Liver (tissue), 9 donors: Measurements from ENCODE around the gene C4orf36. TPM values are rescaled to one million over a fixed set of nuclear protein-coding genes. Genes with fewer than 3 reads are reported as not detected.

Experiments used
- DNase-seq: peaks from one replicate; pipeline ENCODE4 v3.0.0-alpha.2; 2017; ENCODE audit warnings: low spot score
- H3K27ac ChIP-seq, 2 donors: one replicate each; pipeline ENCODE4 v1.7.0; 2013; ENCODE audit warnings: inconsistent platforms in 2 of 2, low read length in 2 of 2, control low read depth in 1 of 2, low read depth in 1 of 2, mild to moderate bottlenecking in 1 of 2
- H3K27me3 ChIP-seq, 4 donors: one replicate each; pipeline versions ENCODE4 v1.6.1 to v1.7.0; 2013; ENCODE audit warnings: low read length in 3 of 4, inconsistent platforms in 1 of 4, mild to moderate bottlenecking in 1 of 4, moderate library complexity in 1 of 4; ENCODE audit not compliant: control insufficient read depth in 4 of 4, insufficient read depth in 4 of 4
- H3K36me3 ChIP-seq, 4 donors: one replicate each; pipeline versions ENCODE4 v1.6.1 to v1.7.0; 2013; ENCODE audit warnings: low read length in 3 of 4, mild to moderate bottlenecking in 3 of 4, low read depth in 1 of 4, moderate library complexity in 1 of 4; ENCODE audit not compliant: control insufficient read depth in 4 of 4, insufficient read depth in 3 of 4
- H3K4me1 ChIP-seq, 4 donors: one replicate each; pipeline versions ENCODE4 v1.6.1 to v1.7.0; 2013; ENCODE audit warnings: low read length in 3 of 4, mild to moderate bottlenecking in 3 of 4, moderate library complexity in 1 of 4; ENCODE audit not compliant: control insufficient read depth in 4 of 4, insufficient read depth in 4 of 4
- H3K4me3 ChIP-seq, 3 donors: one replicate each; pipeline versions ENCODE4 v1.6.1 to v1.7.0; 2013; ENCODE audit warnings: low read length in 3 of 3, control low read depth in 1 of 3, low read depth in 1 of 3, mild to moderate bottlenecking in 1 of 3
- H3K9ac ChIP-seq, 2 donors: one replicate each; pipeline ENCODE4 v1.7.0; 2013; ENCODE audit warnings: low read length in 2 of 2, mild to moderate bottlenecking in 2 of 2, moderate library complexity in 2 of 2, control low read depth in 1 of 2, low read depth in 1 of 2
- H3K9me3 ChIP-seq, 4 donors: one replicate each; pipeline versions ENCODE4 v1.6.1 to v1.7.0; 2013; ENCODE audit warnings: low read length in 3 of 4; ENCODE audit not compliant: control insufficient read depth in 4 of 4
- EGR1 ChIP-seq, 2 donors: IDR thresholded peaks; 2 replicates each; pipeline ENCODE4 v1.6.1; 2016 to 2018; ENCODE audit warnings: antibody characterized with exemption in 2 of 2, low read depth in 2 of 2
- FOXA1 ChIP-seq: IDR thresholded peaks from 2 replicates; pipeline ENCODE4 v1.6.1; 2016; ENCODE audit warnings: antibody characterized with exemption
- FOXA2 ChIP-seq: IDR thresholded peaks from 2 replicates; pipeline ENCODE4 v1.6.1; 2016; ENCODE audit warnings: antibody characterized with exemption
- GABPA ChIP-seq, 2 donors: IDR thresholded peaks in 1 of 2; conservative IDR thresholded peaks in 1 of 2; 2 replicates each; pipeline ENCODE4 v1.6.1; 2016; ENCODE audit warnings: antibody characterized with exemption in 2 of 2, mild to moderate bottlenecking in 1 of 2, moderate library complexity in 1 of 2
- HNF4A ChIP-seq, 2 donors: conservative IDR thresholded peaks; 2 replicates each; pipeline ENCODE4 v1.6.1; 2016; ENCODE audit warnings: antibody characterized with exemption in 2 of 2, mild to moderate bottlenecking in 2 of 2
- HNF4G ChIP-seq: IDR thresholded peaks from 2 replicates; pipeline ENCODE4 v1.6.1; 2016; ENCODE audit warnings: antibody characterized with exemption
- JUND ChIP-seq, 2 donors: IDR thresholded peaks; 2 replicates each; pipeline ENCODE4 v1.6.1; 2016; ENCODE audit warnings: antibody characterized with exemption in 2 of 2
- MAX ChIP-seq: IDR thresholded peaks from 2 replicates; pipeline ENCODE4 v1.6.1; 2016; ENCODE audit warnings: antibody characterized with exemption
- RAD21 ChIP-seq, 2 donors: IDR thresholded peaks; 2 replicates each; pipeline ENCODE4 v1.6.1; 2016; ENCODE audit warnings: antibody characterized with exemption in 2 of 2, mild to moderate bottlenecking in 2 of 2
- RXRA ChIP-seq, 2 donors: IDR thresholded peaks; 2 replicates each; pipeline ENCODE4 v1.6.1; 2017 to 2018; ENCODE audit warnings: antibody characterized with exemption in 2 of 2, mild to moderate bottlenecking in 1 of 2
- SP1 ChIP-seq: IDR thresholded peaks from 2 replicates; pipeline ENCODE4 v1.6.1; 2018; ENCODE audit warnings: antibody characterized with exemption, mild to moderate bottlenecking
- TAF1 ChIP-seq: conservative IDR thresholded peaks from 2 replicates; pipeline ENCODE4 v1.6.1; 2016; ENCODE audit warnings: antibody characterized with exemption, mild to moderate bottlenecking
- YY1 ChIP-seq: IDR thresholded peaks from 2 replicates; pipeline ENCODE4 v1.6.1; 2016; ENCODE audit warnings: antibody characterized with exemption, mild to moderate bottlenecking
- ZBTB33 ChIP-seq: IDR thresholded peaks from 2 replicates; pipeline ENCODE4 v1.6.1; 2016; ENCODE audit warnings: antibody characterized with exemption
- WGBS: extraction: QIAGEN DNeasy Blood & Tissue Kit; methylation state at CpG from one replicate; pipeline ENCODE4 v1.1.7; 2013; 5-methylcytosine and 5-hydroxymethylcytosine counted together
- polyA plus RNA-seq, 2 donors: library from polyadenylated mRNA; stranded (reverse) in 1 of 2; unstranded in 1 of 2; fragments of 200-250 nt in 1 of 2; fragments of >200 nt in 1 of 2; fragmentation: Nextera tagmentation in 1 of 2; extraction: Ambion mirVana in 1 of 2; gene quantifications; one replicate each; pipeline versions ENCODE4 v1.2.1 to v1.2.3, GENCODE V29; 2013 to 2015
- total RNA-seq, 2 donors: library from RNA; depleted of rRNA; stranded (reverse); fragments of >200 nt; gene quantifications; one replicate each; pipeline ENCODE4 v1.2.3, GENCODE V29; 2014
- TF ChIP-seq, protein P1 (sequence below): fragments of 150-350 bp; IDR thresholded peaks from 2 replicates; pipeline ENCODE4 v1.5.1; 2017; ENCODE audit warnings: improper control_type of control experiment, low read depth, low read length; ENCODE audit not compliant: missing input control
- TF ChIP-seq, protein P2 (sequence below): IDR thresholded peaks from 2 replicates; pipeline ENCODE4 v1.6.1; 2016; ENCODE audit warnings: antibody characterized with exemption
- TF ChIP-seq, protein P3 (sequence below): IDR thresholded peaks from 2 replicates; pipeline ENCODE4 v1.6.1; 2016; ENCODE audit warnings: antibody characterized with exemption, mild to moderate bottlenecking
- donor health status: healthy.
- donor health status: healthy.
- donor health status: healthy.
- donor health status: healthy.
- donor health status: healthy.

Gene C4orf36
- total and polyA plus RNA-seq, 4 donors = 0.09 TPM; not detected in 3

DNA sequence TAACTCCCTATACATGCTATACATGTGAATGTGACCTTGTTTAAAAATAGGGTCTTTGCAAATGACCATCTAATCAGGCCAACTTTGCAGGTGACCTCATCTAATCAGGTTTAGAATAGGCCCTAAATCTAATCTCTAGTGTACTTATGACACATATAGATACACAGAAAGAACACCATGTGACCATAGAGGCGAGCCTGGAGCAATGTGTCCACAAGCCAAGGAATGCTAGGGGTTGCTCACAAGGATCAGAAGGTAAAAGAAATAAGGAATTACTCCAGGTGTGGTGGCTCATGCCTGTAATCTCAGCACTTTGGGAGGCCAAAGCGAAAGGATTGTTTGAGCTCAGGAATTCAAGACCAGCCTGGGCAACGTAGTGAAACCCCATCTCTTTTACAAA, 9.6 kb upstream of the C4orf36 start:
- H3K4me1 ChIP-seq = peaks cover 0 to 3% (median 1%) of the 10 kb centered on the region in 4 donors
- 94% methylated on average over 3 of the region's 3 CpGs for WGBS
- no peak overlapping the region for H3K4me3 ChIP-seq
- no peak for DNase-seq
- H3K27me3 ChIP-seq = no peaks in the 10 kb centered on the region
- H3K9me3 ChIP-seq = no peaks in the 10 kb centered on the region
- no peak overlapping the region for H3K9ac ChIP-seq
- no peaks in the 10 kb centered on the region for H3K36me3 ChIP-seq
- no peak overlapping the region for H3K27ac ChIP-seq
- no peak for TF ChIP-seq HNF4A (conservative IDR thresholded peaks at IDR 0.05)
- no peak for TF ChIP-seq FOXA1
- no peak for TF ChIP-seq RAD21 (IDR thresholded peaks at IDR 0.05)
- TF ChIP-seq SP1 = no peak
- TF ChIP-seq GABPA (IDR thresholded peaks at IDR 0.05 in 1 of 2, conservative IDR thresholded peaks at IDR 0.05 in 1 of 2) = no peak
- TF ChIP-seq, protein P1, sequence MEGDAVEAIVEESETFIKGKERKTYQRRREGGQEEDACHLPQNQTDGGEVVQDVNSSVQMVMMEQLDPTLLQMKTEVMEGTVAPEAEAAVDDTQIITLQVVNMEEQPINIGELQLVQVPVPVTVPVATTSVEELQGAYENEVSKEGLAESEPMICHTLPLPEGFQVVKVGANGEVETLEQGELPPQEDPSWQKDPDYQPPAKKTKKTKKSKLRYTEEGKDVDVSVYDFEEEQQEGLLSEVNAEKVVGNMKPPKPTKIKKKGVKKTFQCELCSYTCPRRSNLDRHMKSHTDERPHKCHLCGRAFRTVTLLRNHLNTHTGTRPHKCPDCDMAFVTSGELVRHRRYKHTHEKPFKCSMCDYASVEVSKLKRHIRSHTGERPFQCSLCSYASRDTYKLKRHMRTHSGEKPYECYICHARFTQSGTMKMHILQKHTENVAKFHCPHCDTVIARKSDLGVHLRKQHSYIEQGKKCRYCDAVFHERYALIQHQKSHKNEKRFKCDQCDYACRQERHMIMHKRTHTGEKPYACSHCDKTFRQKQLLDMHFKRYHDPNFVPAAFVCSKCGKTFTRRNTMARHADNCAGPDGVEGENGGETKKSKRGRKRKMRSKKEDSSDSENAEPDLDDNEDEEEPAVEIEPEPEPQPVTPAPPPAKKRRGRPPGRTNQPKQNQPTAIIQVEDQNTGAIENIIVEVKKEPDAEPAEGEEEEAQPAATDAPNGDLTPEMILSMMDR = no peak
- TF ChIP-seq ZBTB33 = no peak
- no peak for TF ChIP-seq MAX
- TF ChIP-seq FOXA2 = no peak
- no peak for TF ChIP-seq HNF4G
- TF ChIP-seq TAF1 = no peak
- no peak for TF ChIP-seq YY1
- TF ChIP-seq, protein P2, sequence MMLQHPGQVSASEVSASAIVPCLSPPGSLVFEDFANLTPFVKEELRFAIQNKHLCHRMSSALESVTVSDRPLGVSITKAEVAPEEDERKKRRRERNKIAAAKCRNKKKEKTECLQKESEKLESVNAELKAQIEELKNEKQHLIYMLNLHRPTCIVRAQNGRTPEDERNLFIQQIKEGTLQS = no peak
- TF ChIP-seq, protein P3, sequence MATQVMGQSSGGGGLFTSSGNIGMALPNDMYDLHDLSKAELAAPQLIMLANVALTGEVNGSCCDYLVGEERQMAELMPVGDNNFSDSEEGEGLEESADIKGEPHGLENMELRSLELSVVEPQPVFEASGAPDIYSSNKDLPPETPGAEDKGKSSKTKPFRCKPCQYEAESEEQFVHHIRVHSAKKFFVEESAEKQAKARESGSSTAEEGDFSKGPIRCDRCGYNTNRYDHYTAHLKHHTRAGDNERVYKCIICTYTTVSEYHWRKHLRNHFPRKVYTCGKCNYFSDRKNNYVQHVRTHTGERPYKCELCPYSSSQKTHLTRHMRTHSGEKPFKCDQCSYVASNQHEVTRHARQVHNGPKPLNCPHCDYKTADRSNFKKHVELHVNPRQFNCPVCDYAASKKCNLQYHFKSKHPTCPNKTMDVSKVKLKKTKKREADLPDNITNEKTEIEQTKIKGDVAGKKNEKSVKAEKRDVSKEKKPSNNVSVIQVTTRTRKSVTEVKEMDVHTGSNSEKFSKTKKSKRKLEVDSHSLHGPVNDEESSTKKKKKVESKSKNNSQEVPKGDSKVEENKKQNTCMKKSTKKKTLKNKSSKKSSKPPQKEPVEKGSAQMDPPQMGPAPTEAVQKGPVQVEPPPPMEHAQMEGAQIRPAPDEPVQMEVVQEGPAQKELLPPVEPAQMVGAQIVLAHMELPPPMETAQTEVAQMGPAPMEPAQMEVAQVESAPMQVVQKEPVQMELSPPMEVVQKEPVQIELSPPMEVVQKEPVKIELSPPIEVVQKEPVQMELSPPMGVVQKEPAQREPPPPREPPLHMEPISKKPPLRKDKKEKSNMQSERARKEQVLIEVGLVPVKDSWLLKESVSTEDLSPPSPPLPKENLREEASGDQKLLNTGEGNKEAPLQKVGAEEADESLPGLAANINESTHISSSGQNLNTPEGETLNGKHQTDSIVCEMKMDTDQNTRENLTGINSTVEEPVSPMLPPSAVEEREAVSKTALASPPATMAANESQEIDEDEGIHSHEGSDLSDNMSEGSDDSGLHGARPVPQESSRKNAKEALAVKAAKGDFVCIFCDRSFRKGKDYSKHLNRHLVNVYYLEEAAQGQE = no peak
- TF ChIP-seq RXRA (IDR thresholded peaks at IDR 0.05) = no peak
- TF ChIP-seq JUND (IDR thresholded peaks at IDR 0.05) = no peak

GRCh38 chr4:86898562-86898961, 6.3 kb upstream of the C4orf36 start:
- Histone ChIP-seq H3K27me3 (no peaks in the 10 kb centered on the region), H3K4me3 (no peak overlapping the region), H3K27ac (no peak overlapping the region), H3K9ac (no peak overlapping the region), H3K9me3 (no peaks in the 10 kb centered on the region), H3K36me3 (no peaks in the 10 kb centered on the region), H3K4me1 (no peaks in the 10 kb centered on the region)
- DNase-seq = no peak
- 85% methylated on average over 4 of the region's 4 CpGs for WGBS
- TF ChIP-seq EGR1 (IDR thresholded peaks at IDR 0.05; ENCODE audit: low read depth in 2 of 2) (no peak), MAX (no peak), RXRA (IDR thresholded peaks at IDR 0.05) (no peak), SP1 (no peak), FOXA1 (no peak), RAD21 (IDR thresholded peaks at IDR 0.05) (peak; percentile 67 to 72), FOXA2 (no peak), ZBTB33 (no peak)
- TF ChIP-seq, protein P1 = peak; percentile 27
